ENCODE data around the gene LMBR1.
"Not testable (repeated sequence)": the region's sequence is repeated elsewhere in the genome, so short reads cannot be mapped to it uniquely, and the experiment has no call there.

The LMBR1 gene

DNA sequence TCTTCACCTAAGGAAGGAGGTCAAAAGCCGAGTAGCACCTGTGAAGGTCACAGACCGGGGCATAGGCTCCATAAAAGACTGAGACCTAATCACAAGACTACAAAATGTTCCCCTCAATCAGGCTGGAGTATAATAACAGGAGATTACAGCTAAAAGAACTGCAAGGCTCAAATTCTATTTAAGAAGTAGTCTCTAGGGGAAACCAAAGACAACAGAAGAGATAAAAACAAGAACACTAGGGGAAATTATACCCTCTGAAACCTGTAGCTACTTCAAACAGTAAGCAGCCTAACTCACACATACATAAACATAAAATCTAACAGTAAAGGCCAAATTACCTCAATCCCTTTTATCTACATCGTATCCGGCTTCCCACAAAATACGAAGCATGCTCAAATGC, 38.3 kb downstream of the LMBR1 start:
- no peak overlapping the region for H3K4me3 ChIP-seq (ENCODE audit: low read depth, low read length)
- TF ChIP-seq, protein P1, sequence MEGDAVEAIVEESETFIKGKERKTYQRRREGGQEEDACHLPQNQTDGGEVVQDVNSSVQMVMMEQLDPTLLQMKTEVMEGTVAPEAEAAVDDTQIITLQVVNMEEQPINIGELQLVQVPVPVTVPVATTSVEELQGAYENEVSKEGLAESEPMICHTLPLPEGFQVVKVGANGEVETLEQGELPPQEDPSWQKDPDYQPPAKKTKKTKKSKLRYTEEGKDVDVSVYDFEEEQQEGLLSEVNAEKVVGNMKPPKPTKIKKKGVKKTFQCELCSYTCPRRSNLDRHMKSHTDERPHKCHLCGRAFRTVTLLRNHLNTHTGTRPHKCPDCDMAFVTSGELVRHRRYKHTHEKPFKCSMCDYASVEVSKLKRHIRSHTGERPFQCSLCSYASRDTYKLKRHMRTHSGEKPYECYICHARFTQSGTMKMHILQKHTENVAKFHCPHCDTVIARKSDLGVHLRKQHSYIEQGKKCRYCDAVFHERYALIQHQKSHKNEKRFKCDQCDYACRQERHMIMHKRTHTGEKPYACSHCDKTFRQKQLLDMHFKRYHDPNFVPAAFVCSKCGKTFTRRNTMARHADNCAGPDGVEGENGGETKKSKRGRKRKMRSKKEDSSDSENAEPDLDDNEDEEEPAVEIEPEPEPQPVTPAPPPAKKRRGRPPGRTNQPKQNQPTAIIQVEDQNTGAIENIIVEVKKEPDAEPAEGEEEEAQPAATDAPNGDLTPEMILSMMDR (IDR thresholded peaks at IDR 0.05; ENCODE audit: insufficient read depth, low read depth, low read length, missing control alignments): no peak
- DNase-seq (ENCODE audit: low read depth): no peak

DNA sequence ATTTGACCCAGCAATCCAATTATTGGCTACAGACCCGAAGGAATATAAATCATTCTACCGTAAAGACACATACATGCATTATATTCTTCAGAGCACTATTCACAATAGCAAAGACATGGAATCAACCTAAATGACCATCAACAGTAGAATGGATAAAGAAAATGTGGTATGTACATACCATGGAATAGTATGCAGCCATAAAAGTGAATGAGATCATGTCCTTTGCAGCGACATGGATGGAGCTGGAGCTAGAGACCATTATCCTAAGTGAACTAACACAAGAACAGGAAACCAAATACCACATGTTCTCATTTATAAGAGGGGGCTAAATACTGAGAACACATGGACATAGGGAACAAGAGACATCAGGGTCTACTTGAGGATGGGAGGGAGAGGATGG, 44.0 kb downstream of the LMBR1 start:
- no peak overlapping the region for H3K4me3 ChIP-seq (ENCODE audit: low read depth, low read length)
- TF ChIP-seq, protein P1 (IDR thresholded peaks at IDR 0.05; ENCODE audit: insufficient read depth, low read depth, low read length, missing control alignments): no peak
- no peak for DNase-seq (ENCODE audit: low read depth)

DNA sequence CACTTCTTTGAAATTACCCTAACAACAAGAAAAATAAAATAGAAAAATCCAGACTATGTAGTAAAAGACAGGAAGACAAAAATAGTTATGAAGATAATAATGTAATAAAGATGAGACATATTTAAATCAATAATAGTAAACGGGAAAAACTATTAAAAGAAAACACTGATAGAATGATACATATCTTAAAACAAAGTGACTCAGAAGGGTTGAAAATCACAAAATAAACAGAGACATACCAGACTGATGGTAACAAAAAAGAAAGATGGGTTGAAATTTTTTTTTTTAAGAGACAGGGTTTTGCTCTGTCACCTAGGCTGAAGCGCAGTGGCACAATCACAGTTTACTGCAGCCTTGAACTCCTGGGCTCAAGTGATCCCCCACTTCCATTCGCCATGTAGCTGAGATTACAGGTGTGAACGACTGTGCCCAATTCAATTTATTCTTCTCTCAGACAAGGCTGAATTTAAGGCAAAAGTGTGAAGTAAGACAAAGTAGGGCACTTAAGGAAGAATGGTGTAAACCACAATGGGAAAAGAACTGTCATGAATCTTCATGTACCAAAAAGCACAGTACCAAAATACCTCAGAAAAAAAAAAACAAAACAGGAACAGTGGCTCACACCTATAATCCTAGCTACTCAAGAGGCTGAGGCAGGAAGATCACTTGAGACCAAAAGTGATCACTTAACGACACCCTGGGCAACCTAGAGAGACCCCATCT, 47.4 kb downstream of the LMBR1 start:
- TF ChIP-seq, protein P1 (IDR thresholded peaks at IDR 0.05; ENCODE audit: insufficient read depth, low read depth, low read length, missing control alignments): no peak
- H3K4me3 ChIP-seq (ENCODE audit: low read depth, low read length): no peak overlapping the region
- DNase-seq (ENCODE audit: low read depth): no peak

DNA sequence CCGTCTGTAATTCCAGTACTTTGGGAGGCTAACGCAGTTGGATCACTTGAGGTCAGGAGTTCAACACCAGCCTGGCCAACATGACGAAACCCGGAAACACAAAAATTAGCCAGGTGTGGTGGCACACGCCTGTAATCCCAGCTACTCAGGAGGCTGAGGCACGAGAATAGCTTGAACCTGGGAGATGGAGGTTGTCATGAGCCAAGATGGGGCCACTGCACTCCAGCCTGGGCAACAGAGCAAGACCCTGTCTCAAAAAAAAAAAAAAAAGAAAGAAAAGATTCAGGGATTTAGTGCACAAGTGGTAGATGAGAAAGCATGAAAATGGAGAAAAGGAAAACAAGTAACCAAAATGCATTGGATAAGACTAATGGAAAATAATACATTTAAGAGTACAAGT, 49.4 kb downstream of the LMBR1 start:
- not testable (repeated sequence) for H3K4me3 ChIP-seq (ENCODE audit: low read depth, low read length); DNase-seq (ENCODE audit: low read depth)

DNA sequence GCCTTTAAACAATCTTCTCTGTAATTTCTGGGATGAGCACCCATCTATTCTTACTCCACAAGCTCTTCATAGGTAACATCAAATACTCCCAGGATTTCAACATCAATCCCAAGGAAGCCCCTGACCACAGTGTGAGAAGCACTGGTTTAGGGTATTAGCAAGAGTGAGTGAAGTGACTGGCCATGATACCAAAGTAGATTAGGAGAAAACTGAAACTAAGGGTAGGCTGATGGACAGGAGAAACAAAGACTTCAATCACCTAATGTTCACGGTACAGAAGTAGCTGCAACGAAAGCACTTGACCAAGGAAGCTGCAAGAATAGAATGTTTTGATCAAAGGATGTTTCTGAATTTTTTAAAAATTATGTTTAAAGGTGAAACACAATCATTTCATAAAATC, 49.8 kb downstream of the LMBR1 start:
- H3K4me3 ChIP-seq (ENCODE audit: low read depth, low read length): no peak overlapping the region
- no peak for DNase-seq (ENCODE audit: low read depth)
- TF ChIP-seq, protein P1 (IDR thresholded peaks at IDR 0.05; ENCODE audit: insufficient read depth, low read depth, low read length, missing control alignments): no peak

DNA sequence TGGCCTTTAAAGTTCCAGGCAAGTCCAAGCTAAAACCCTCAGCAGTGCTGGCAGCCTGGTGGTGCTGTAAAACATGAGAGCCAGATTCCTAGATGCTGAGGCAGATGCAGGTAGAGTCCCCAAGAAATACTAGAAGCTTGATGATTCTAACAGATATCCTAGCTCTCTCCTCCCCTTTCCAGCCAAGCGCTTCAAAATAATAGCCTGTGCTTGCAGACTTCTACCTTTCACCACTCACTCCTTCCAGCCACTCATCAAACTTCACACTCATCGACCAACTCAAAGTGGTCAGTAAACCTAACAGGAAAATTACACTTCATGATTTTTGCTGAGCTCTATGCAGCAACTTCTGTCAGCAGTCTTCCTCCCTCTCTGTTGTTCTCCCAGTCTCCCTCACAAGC, 50.2 kb downstream of the LMBR1 start:
- DNase-seq (ENCODE audit: low read depth): no peak
- TF ChIP-seq, protein P1 (IDR thresholded peaks at IDR 0.05; ENCODE audit: insufficient read depth, low read depth, low read length, missing control alignments): no peak
- H3K4me3 ChIP-seq (ENCODE audit: low read depth, low read length): no peak overlapping the region

DNA sequence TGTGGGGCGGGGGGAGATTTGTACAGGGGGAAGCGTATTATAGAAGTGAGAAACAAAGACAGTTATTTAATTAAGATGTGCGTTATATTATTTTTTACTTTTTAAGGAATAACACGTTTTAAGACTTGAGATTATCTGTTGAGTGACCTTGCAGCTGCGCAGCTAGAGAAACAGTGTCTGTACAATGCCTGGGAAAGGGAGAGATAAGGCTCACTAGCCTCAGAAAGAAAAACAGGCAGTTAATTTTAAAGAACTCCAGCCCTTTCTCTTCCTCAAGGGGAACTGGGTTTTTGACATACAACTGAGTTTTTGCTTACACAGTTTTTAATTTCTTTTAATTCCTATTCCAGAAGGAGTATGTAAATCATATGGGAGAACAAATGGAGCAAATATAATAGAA, 50.7 kb downstream of the LMBR1 start:
- H3K4me3 ChIP-seq (ENCODE audit: low read depth, low read length): no peak overlapping the region
- no peak for DNase-seq (ENCODE audit: low read depth)

More for the DNA sequence above, 50.7 kb downstream of the LMBR1 start:
- TF ChIP-seq, protein P1 (IDR thresholded peaks at IDR 0.05; ENCODE audit: insufficient read depth, low read depth, low read length, missing control alignments): no peak

All from GM12865 (cell line).